Skin epidermis (tissue), 12 donors: ENCODE results near the gene DTNBP1.

Experiments used
- H3K27ac ChIP-seq, 21 experiments: fragments of 200-600 bp; sonication (generic) in 11 of 21; one replicate each; pipeline ENCODE4 v1.5.0; 2020; ENCODE audit warnings: mild to moderate bottlenecking in 3 of 21, inconsistent platforms in 2 of 21, moderate library complexity in 2 of 21
- H3K4me3 ChIP-seq, 7 experiments: fragments of 200-600 bp; sonication (generic) in 2 of 7; one replicate each; pipeline ENCODE4 v1.5.0; 2020; ENCODE audit warnings: inconsistent platforms in 2 of 7, mild to moderate bottlenecking in 2 of 7, moderate library complexity in 1 of 7

DTNBP1 gene

GRCh38 chr6:15572296-15573016, 90.4 kb downstream of the DTNBP1 start:
- Histone ChIP-seq H3K4me3 (no peak overlapping the region), H3K27ac (no peak overlapping the region)

- H3K4me3 ChIP-seq, result no peak overlapping the region
Measured at GRCh38 chr6:15570171-15570570, 92.7 kb downstream of the DTNBP1 start.

GRCh38 chr6:15569035-15569995, 93.5 kb downstream of the DTNBP1 start:
- H3K4me3 ChIP-seq, result no peak overlapping the region
- H3K27ac ChIP-seq, result no peak overlapping the region

More at GRCh38 chr6:15570171-15570570, 92.7 kb downstream of the DTNBP1 start:
- H3K27ac ChIP-seq, result no peak overlapping the region

- H3K4me3 ChIP-seq, result no peak overlapping the region
- H3K27ac ChIP-seq, result no peak overlapping the region
Measured at GRCh38 chr6:15562977-15563376, 99.9 kb downstream of the DTNBP1 start.

- no peak overlapping the region for H3K27ac ChIP-seq
- no peak overlapping the region for H3K4me3 ChIP-seq
Measured at GRCh38 chr6:15561447-15562199, 101.2 kb downstream of the DTNBP1 start.

GRCh38 chr6:15560713-15561112, 102.1 kb downstream of the DTNBP1 start:
- no peak overlapping the region for H3K4me3 ChIP-seq
- no peak overlapping the region for H3K27ac ChIP-seq

GRCh38 chr6:15557174-15557573, 105.7 kb downstream of the DTNBP1 start:
- Histone ChIP-seq H3K4me3 (no peak overlapping the region), H3K27ac (no peak overlapping the region)

- peak overlapping the region in 1 of 21 experiments; percentile 20 for H3K27ac ChIP-seq
- H3K4me3 ChIP-seq, result no peak overlapping the region
Measured at GRCh38 chr6:15556711-15557110, 106.1 kb downstream of the DTNBP1 start.

- Histone ChIP-seq H3K27ac (peak overlapping the region in 5 of 21 experiments; percentile 3 to 58 (median 13)), H3K4me3 (no peak overlapping the region)
Measured at GRCh38 chr6:15555101-15556038, 107.5 kb downstream of the DTNBP1 start.

GRCh38 chr6:15554728-15555100, 108.1 kb downstream of the DTNBP1 start:
- Histone ChIP-seq H3K27ac (peak overlapping the region in 4 of 21 experiments; percentile 3 to 58 (median 28)), H3K4me3 (no peak overlapping the region)

GRCh38 chr6:15553736-15554294, 109.0 kb downstream of the DTNBP1 start:
- Histone ChIP-seq H3K27ac (no peak overlapping the region), H3K4me3 (no peak overlapping the region)

- no peak overlapping the region for H3K4me3 ChIP-seq
- no peak overlapping the region for H3K27ac ChIP-seq
Measured at GRCh38 chr6:15553031-15553430, 109.8 kb downstream of the DTNBP1 start.

GRCh38 chr6:15551798-15552197, 111.0 kb downstream of the DTNBP1 start:
- Histone ChIP-seq H3K4me3 (no peak overlapping the region), H3K27ac (peak overlapping the region in 3 of 21 experiments; percentile 5 to 70 (median 35))

GRCh38 chr6:15551262-15551661, 111.6 kb downstream of the DTNBP1 start:
- H3K27ac ChIP-seq, result peak overlapping the region in 3 of 21 experiments; percentile 5 to 70 (median 35)
- no peak overlapping the region for H3K4me3 ChIP-seq

- Histone ChIP-seq H3K27ac (peak overlapping the region in 1 of 21 experiments; percentile 70), H3K4me3 (no peak overlapping the region)
Measured at GRCh38 chr6:15550546-15551123, 112.2 kb downstream of the DTNBP1 start.

- Histone ChIP-seq H3K4me3 (no peak overlapping the region), H3K27ac (no peak overlapping the region)
Measured at GRCh38 chr6:15549371-15549770, 113.5 kb downstream of the DTNBP1 start.

GRCh38 chr6:15547400-15547799, 115.4 kb downstream of the DTNBP1 start:
- Histone ChIP-seq H3K4me3 (no peak overlapping the region), H3K27ac (no peak overlapping the region)

GRCh38 chr6:15546591-15546990, 116.2 kb downstream of the DTNBP1 start:
- Histone ChIP-seq H3K4me3 (no peak overlapping the region), H3K27ac (no peak overlapping the region)
